ENCODE measurements around the gene RNF214. TPM values are rescaled to one million over a fixed set of nuclear protein-coding genes. Genes with fewer than 3 reads are reported as not detected.

Gene RNF214
- total RNA-seq, 2 donors from 2014 or later, result 9.4 to 24.8 TPM

- no peaks in the 10 kb centered on the region for H3K9me3 ChIP-seq
- WGBS, result 92% methylated on average over 22 of the region's 22 CpGs
- H3K4me3 ChIP-seq, result no peak overlapping the region
- H3K4me1 ChIP-seq (replicated peaks), result peaks cover 5% of the 10 kb centered on the region
- peak overlapping the region in 1 of 2 donors; percentile 27 for H3K27ac ChIP-seq
- no peak for DNase-seq (ENCODE audit: low spot score)
- TF ChIP-seq CTCF (IDR thresholded peaks at IDR 0.05), result no peak
- TF ChIP-seq POLR2AphosphoS5 (IDR thresholded peaks at IDR 0.05), result no peak
- TF ChIP-seq POLR2A (IDR thresholded peaks at IDR 0.05), result no peak
- intact Hi-C loops (cut with DNase I), result no loop called here
- peaks cover 18 to 47% of the 10 kb centered on the region in 2 donors for H3K36me3 ChIP-seq
- H3K27me3 ChIP-seq (replicated peaks; ENCODE audit: insufficient read depth), result no peaks in the 10 kb centered on the region
Observed at GRCh38 chr11:117189191-117189940, 43.1 kb upstream of the RNF214 start.

GRCh38 chr11:117189941-117190544 is 42.4 kb upstream of the RNF214 start:
- Histone ChIP-seq H3K4me1 (replicated peaks) (peaks cover 5% of the 10 kb centered on the region), H3K27me3 (replicated peaks; ENCODE audit: insufficient read depth) (no peaks in the 10 kb centered on the region), H3K4me3 (no peak overlapping the region), H3K36me3 (peaks cover 18 to 47% of the 10 kb centered on the region in 2 donors), H3K27ac (peak overlapping the region in 1 of 2 donors; percentile 27), H3K9me3 (no peaks in the 10 kb centered on the region)
- TF ChIP-seq CTCF (IDR thresholded peaks at IDR 0.05) (no peak), POLR2AphosphoS5 (IDR thresholded peaks at IDR 0.05) (no peak), POLR2A (IDR thresholded peaks at IDR 0.05) (no peak)
- intact Hi-C loops (cut with DNase I), result no loop called here
- WGBS, result 81% methylated on average over 8 of the region's 8 CpGs
- DNase-seq (ENCODE audit: low spot score), result no peak

GRCh38 chr11:117191680-117192400 is 40.6 kb upstream of the RNF214 start:
- Histone ChIP-seq H3K36me3 (peaks cover 18 to 56% of the 10 kb centered on the region in 2 donors), H3K27me3 (replicated peaks; ENCODE audit: insufficient read depth) (no peaks in the 10 kb centered on the region), H3K4me1 (replicated peaks) (peaks cover 2% of the 10 kb centered on the region), H3K9me3 (no peaks in the 10 kb centered on the region), H3K27ac (no peak overlapping the region), H3K4me3 (no peak overlapping the region)
- intact Hi-C loops (cut with DNase I), result no loop called here
- WGBS, result 94% methylated on average over 20 of the region's 26 CpGs
- DNase-seq (ENCODE audit: low spot score), result no peak
- TF ChIP-seq POLR2A (IDR thresholded peaks at IDR 0.05) (no peak), CTCF (IDR thresholded peaks at IDR 0.05) (no peak), POLR2AphosphoS5 (IDR thresholded peaks at IDR 0.05) (no peak)

- H3K36me3 ChIP-seq, result peaks cover 18 to 56% of the 10 kb centered on the region in 2 donors
- no peak for DNase-seq (ENCODE audit: low spot score)
- intact Hi-C loops (cut with DNase I), result no loop called here
Observed at GRCh38 chr11:117192401-117192875, 40.0 kb upstream of the RNF214 start.

More at GRCh38 chr11:117192401-117192875, 40.0 kb upstream of the RNF214 start:
- Histone ChIP-seq H3K4me3 (no peak overlapping the region), H3K27me3 (replicated peaks; ENCODE audit: insufficient read depth) (no peaks in the 10 kb centered on the region), H3K4me1 (replicated peaks) (no peaks in the 10 kb centered on the region), H3K9me3 (no peaks in the 10 kb centered on the region), H3K27ac (no peak overlapping the region)
- WGBS, result 93% methylated on average over 14 of the region's 17 CpGs
- TF ChIP-seq POLR2AphosphoS5 (IDR thresholded peaks at IDR 0.05) (no peak), CTCF (IDR thresholded peaks at IDR 0.05) (no peak), POLR2A (IDR thresholded peaks at IDR 0.05) (no peak)

Data from prostate gland (tissue), 2 donors.